Loucy (cell line): ENCODE measurements around the gene TCF7L2.

Experiments used
- H2AFZ ChIP-seq: fragments of 200-600 bp; sonication (generic); 2 replicates; pipeline ENCODE4 v1.6.0; 2016; ENCODE audit warnings: antibody characterized with exemption, mild to moderate bottlenecking, low read length, moderate library complexity
- H3F3A ChIP-seq: fragments of 200-600 bp; 2 replicates; pipeline ENCODE4 v1.6.0; 2016; ENCODE audit warnings: antibody characterized with exemption, low read depth, mild to moderate bottlenecking
- H3K27me3 ChIP-seq: fragments of 200-600 bp; sonication (generic); 2 replicates; pipeline ENCODE4 v1.6.1; 2014; ENCODE audit warnings: low read length, mild to moderate bottlenecking; ENCODE audit not compliant: insufficient read depth, poor library complexity, severe bottlenecking
- H3K36me3 ChIP-seq: fragments of 200-600 bp; sonication (generic); 2 replicates; pipeline ENCODE4 v1.6.1; 2016; ENCODE audit warnings: low read length; ENCODE audit not compliant: insufficient read depth
- H3K4me1 ChIP-seq: fragments of 200-600 bp; sonication (generic); 2 replicates; pipeline ENCODE4 v1.5.1; 2014; ENCODE audit warnings: low read length, mild to moderate bottlenecking; ENCODE audit not compliant: insufficient read depth, poor library complexity, severe bottlenecking
- H3K4me2 ChIP-seq: fragments of 200-600 bp; sonication (generic); 2 replicates; pipeline ENCODE4 v1.6.0; 2014; ENCODE audit warnings: antibody characterized with exemption, low read length, low read depth, mild to moderate bottlenecking; ENCODE audit not compliant: poor library complexity, severe bottlenecking
- H3K4me3 ChIP-seq: fragments of 200-600 bp; sonication (generic); 2 replicates; pipeline ENCODE4 v1.5.1; 2014; ENCODE audit warnings: low read length, mild to moderate bottlenecking, mixed read lengths; ENCODE audit not compliant: poor library complexity, severe bottlenecking
- H3K79me2 ChIP-seq: fragments of 200-600 bp; sonication (generic); 2 replicates; pipeline ENCODE4 v1.6.1; 2014; ENCODE audit warnings: low read length; ENCODE audit not compliant: insufficient read depth
- H3K9ac ChIP-seq: fragments of 200-600 bp; sonication (generic); 2 replicates; pipeline ENCODE4 v1.6.0; 2014; ENCODE audit warnings: mild to moderate bottlenecking, low read depth, low read length, moderate library complexity; ENCODE audit not compliant: poor library complexity, severe bottlenecking
- H3K9me2 ChIP-seq: fragments of 200-600 bp; sonication (generic); replicated peaks from 2 replicates; pipeline ENCODE4 v1.6.1; 2016; ENCODE audit warnings: low read depth, low read length, mixed read lengths
- H3K9me3 ChIP-seq: fragments of 200-600 bp; sonication (generic); 2 replicates; pipeline ENCODE4 v1.6.1; 2014; ENCODE audit warnings: mild to moderate bottlenecking, antibody characterized with exemption, low read length, low read depth; ENCODE audit not compliant: insufficient read depth
- H4K20me1 ChIP-seq: fragments of 200-600 bp; sonication (generic); 2 replicates; pipeline ENCODE4 v1.6.0; 2014; ENCODE audit warnings: antibody characterized with exemption, low read length, mild to moderate bottlenecking; ENCODE audit not compliant: insufficient read depth, poor library complexity, severe bottlenecking
- EZH2phosphoT487 ChIP-seq: fragments of 200-600 bp; IDR thresholded peaks from 2 replicates; pipeline ENCODE4 v1.6.1; 2018; ENCODE audit warnings: antibody characterized with exemption, mild to moderate bottlenecking, moderate library complexity, borderline replicate concordance
- TF ChIP-seq, protein P1 (sequence below): fragments of 200-600 bp; sonication (generic); conservative IDR thresholded peaks from 2 replicates; pipeline ENCODE4 v1.5.1; 2014; ENCODE audit warnings: mild to moderate bottlenecking, antibody characterized with exemption, low read length

TCF7L2 gene

DNA sequence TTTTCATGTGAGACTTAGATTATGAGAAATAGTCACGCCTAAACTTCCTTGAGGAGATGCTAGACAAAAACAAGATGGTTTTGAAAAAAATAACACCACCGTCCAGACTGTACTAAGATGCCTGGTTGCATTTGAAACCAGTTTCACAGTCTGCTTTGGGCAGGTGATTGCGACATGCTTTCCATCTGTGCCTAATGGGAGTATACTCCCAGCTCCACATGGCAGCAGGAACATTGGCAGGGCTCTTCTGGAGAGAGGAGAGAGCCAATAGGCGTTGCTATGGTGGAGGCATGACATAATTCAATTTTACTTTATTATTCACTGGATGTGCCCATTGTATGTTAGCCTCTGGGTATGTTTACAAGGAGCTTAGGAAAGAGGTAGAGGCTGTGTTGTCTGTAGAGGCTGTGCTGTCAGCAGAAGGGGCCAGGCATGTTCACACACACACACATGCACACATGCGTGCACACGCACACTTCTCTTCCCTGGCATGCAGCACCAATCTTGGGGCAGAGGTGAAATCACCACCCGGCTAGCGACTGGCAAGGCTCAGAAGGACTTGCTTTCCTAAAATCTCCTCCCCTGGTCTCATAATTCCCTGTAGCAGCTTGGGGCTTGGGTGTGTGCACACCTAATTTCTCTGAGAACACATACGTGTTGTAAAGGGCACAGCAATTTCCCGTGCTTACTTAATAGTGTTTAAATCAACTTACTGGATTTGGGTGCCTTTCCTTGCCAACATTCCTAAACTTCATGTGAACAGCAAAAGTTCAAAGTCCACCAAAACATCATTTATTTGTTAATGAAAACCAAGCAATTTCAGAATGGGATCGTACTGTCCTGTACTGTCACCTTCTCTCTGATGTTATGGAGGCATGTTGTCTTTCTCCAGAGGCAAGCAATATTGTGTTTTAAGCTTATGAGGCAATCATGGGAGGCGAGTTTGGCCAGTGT lies 162.1 kb downstream of the TCF7L2 start:
- Histone ChIP-seq H3K4me1 (no peaks in the 10 kb centered on the region), H3K9me2 (no peaks in the 10 kb centered on the region), H3K4me3 (no peak overlapping the region), H3K9me3 (no peaks in the 10 kb centered on the region), H3K79me2 (no peaks in the 10 kb centered on the region), H4K20me1 (no peaks in the 10 kb centered on the region), H3K36me3 (no peaks in the 10 kb centered on the region), H3F3A (no peaks in the 10 kb centered on the region), H2AFZ (no peak overlapping the region), H3K4me2 (no peak overlapping the region), H3K9ac (no peak overlapping the region), H3K27me3 (no peaks in the 10 kb centered on the region)
- TF ChIP-seq, protein P1, sequence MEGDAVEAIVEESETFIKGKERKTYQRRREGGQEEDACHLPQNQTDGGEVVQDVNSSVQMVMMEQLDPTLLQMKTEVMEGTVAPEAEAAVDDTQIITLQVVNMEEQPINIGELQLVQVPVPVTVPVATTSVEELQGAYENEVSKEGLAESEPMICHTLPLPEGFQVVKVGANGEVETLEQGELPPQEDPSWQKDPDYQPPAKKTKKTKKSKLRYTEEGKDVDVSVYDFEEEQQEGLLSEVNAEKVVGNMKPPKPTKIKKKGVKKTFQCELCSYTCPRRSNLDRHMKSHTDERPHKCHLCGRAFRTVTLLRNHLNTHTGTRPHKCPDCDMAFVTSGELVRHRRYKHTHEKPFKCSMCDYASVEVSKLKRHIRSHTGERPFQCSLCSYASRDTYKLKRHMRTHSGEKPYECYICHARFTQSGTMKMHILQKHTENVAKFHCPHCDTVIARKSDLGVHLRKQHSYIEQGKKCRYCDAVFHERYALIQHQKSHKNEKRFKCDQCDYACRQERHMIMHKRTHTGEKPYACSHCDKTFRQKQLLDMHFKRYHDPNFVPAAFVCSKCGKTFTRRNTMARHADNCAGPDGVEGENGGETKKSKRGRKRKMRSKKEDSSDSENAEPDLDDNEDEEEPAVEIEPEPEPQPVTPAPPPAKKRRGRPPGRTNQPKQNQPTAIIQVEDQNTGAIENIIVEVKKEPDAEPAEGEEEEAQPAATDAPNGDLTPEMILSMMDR, result no peak
- no peak for TF ChIP-seq EZH2phosphoT487

DNA sequence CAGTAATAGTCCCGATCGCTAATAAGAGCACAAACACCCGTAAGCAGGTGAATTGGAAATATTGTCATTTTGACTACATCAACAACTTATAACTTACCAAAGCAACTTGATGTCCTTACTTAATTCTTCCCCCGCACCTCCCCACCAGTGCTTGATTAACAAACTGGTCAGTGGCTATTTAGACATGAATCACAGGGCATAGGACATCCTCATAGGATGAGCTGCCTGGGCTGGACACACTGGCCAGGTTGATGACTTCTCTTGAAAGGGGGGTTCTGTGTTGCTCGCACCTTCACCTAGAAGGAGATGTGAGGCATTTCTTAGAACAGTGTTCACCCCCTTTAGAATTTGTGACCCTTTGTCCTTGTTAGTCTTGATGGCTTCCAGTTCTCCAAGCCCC lies 163.2 kb downstream of the TCF7L2 start:
- H3K4me2 ChIP-seq, result no peak overlapping the region
- H3K36me3 ChIP-seq, result no peaks in the 10 kb centered on the region
- no peaks in the 10 kb centered on the region for H4K20me1 ChIP-seq
- H3K9me2 ChIP-seq, result no peaks in the 10 kb centered on the region
- H3F3A ChIP-seq, result no peaks in the 10 kb centered on the region
- H2AFZ ChIP-seq, result no peak overlapping the region
- no peak overlapping the region for H3K4me3 ChIP-seq
- H3K27me3 ChIP-seq, result no peaks in the 10 kb centered on the region
- no peaks in the 10 kb centered on the region for H3K4me1 ChIP-seq
- no peaks in the 10 kb centered on the region for H3K79me2 ChIP-seq
- TF ChIP-seq, protein P1, result no peak
- no peak for TF ChIP-seq EZH2phosphoT487
- H3K9ac ChIP-seq, result no peak overlapping the region
- no peaks in the 10 kb centered on the region for H3K9me3 ChIP-seq

DNA sequence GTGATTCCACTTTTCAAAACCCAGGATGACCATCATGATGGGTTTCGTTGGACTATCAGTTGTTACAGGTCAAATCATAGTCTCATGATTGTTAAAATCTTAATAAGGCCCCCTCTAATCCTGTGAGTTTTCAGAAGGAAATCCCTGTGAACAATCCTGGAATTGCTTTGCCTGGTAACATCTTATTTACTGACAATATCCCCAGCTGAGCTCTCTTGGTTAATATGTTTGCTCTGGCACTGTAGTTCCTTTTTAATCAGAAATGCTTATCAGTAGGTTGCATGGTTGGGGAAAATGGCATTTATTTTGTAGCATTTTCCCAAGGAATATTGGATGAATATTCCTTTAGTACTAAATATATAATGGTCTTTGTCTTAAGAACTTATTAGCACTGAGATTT lies 163.9 kb downstream of the TCF7L2 start:
- Histone ChIP-seq H3K4me3 (no peak overlapping the region), H3K36me3 (no peaks in the 10 kb centered on the region), H3K4me2 (no peak overlapping the region), H3K9me2 (no peaks in the 10 kb centered on the region), H3K9me3 (no peaks in the 10 kb centered on the region), H2AFZ (no peak overlapping the region), H3K27me3 (no peaks in the 10 kb centered on the region), H3F3A (no peaks in the 10 kb centered on the region), H4K20me1 (no peaks in the 10 kb centered on the region), H3K79me2 (no peaks in the 10 kb centered on the region), H3K9ac (no peak overlapping the region), H3K4me1 (no peaks in the 10 kb centered on the region)
- TF ChIP-seq EZH2phosphoT487, result no peak
- TF ChIP-seq, protein P1, result no peak
